A549 (cell line): ENCODE data around the gene FAM227B. TPM values are rescaled to one million over a fixed set of nuclear protein-coding genes. Genes with fewer than 3 reads are reported as not detected.

Source experiments
- ATAC-seq, 2 experiments: fragments of 200-7000 bp in 1 of 2; fragments of >200 bp in 1 of 2; cut with Nextera tagmentation in 1 of 2; cut with Tn5 transposase in 1 of 2; 3 replicates each; pipeline versions ENCODE4 v1.8.0 to v1.9.1; 2018 to 2020; ENCODE audit warnings: mild to moderate bottlenecking in 1 of 2, moderate library complexity in 1 of 2
- CTCF ChIA-PET: fragments of 300-600 bp; sonication (Branson Sonifier 250); formaldehyde crosslinking; extraction: SDS; loops from one replicate; lab custom pipeline; 2021; ENCODE audit warnings: antibody characterized with exemption, inconsistent platforms; lab: Yijun Ruan, JAX
- POLR2A ChIA-PET: fragments of 350-600 bp; formaldehyde crosslinking; extraction: SDS; loops from one replicate; lab custom pipeline; 2021; ENCODE audit warnings: antibody characterized with exemption, inconsistent platforms; lab: Yijun Ruan, JAX
- DNase-seq, 2 experiments: peaks; one replicate each; pipeline versions ENCODE4 v3.0.0 to v3.0.0-alpha.2; 2011 to 2016; ENCODE audit warnings: low read depth in 1 of 2, low spot score in 1 of 2
- FAIRE-seq: peaks from 2 replicates; lab custom pipeline; 2011; peaks lifted over from hg19 to GRCh38; lab: Jason Lieb, UNC
- H3K27ac ChIP-seq, 2 experiments: fragments of >200 bp; sonication (Bioruptor Twin); formaldehyde crosslinking; 3 replicates each; pipeline ENCODE4 v1.5.1; 2016 to 2017
- H3K4me1 ChIP-seq: fragments of >200 bp; sonication (Bioruptor Twin); formaldehyde crosslinking; 3 replicates; pipeline ENCODE4 v1.6.1; 2016
- H3K4me2 ChIP-seq: fragments of >200 bp; sonication (Bioruptor Twin); formaldehyde crosslinking; 3 replicates; pipeline ENCODE4 v1.6.1; 2016
- H3K4me3 ChIP-seq: fragments of >200 bp; sonication (Bioruptor Twin); formaldehyde crosslinking; 3 replicates; pipeline ENCODE4 v1.5.1; 2016
- H3K9me3 ChIP-seq: fragments of >200 bp; sonication (Bioruptor Twin); formaldehyde crosslinking; 3 replicates; pipeline ENCODE4 v1.6.1; 2016
- BHLHE40 ChIP-seq: IDR thresholded peaks from 2 replicates; pipeline ENCODE4 v1.6.1; 2012; ENCODE audit warnings: low read depth, low read length, inconsistent platforms
- EHF ChIP-seq: fragments of 250-450 bp; sonication (Bioruptor Pico); IDR thresholded peaks from 2 replicates; pipeline ENCODE4 v1.5.0; 2020; ENCODE audit warnings: mild to moderate bottlenecking
- EHMT2 ChIP-seq: fragments of 200-600 bp; sonication (generic); IDR thresholded peaks from 2 replicates; pipeline ENCODE4 v1.6.1; 2016; ENCODE audit warnings: antibody characterized with exemption, low read depth, mild to moderate bottlenecking, moderate library complexity
- ESRRA ChIP-seq: fragments of 150-350 bp; IDR thresholded peaks from 2 replicates; pipeline ENCODE4 v1.6.1; 2014; ENCODE audit warnings: mild to moderate bottlenecking, low read length, borderline replicate concordance
- FOSL2 ChIP-seq, 2 experiments: fragments of 450-650 bp in 1 of 2; fragments of >200 bp in 1 of 2; sonication (Bioruptor Twin) in 1 of 2; formaldehyde crosslinking; IDR thresholded peaks; 2 replicates each; pipeline versions ENCODE4 v1.5.0 to v1.6.1; 2016 to 2020; ENCODE audit warnings: mild to moderate bottlenecking in 1 of 2, moderate library complexity in 1 of 2
- FOXS1 ChIP-seq: fragments of 250-450 bp; sonication (Bioruptor Pico); IDR thresholded peaks from 2 replicates; pipeline ENCODE4 v1.5.0; 2020; ENCODE audit warnings: mild to moderate bottlenecking, moderate library complexity
- HEYL ChIP-seq: fragments of 250-450 bp; sonication (Bioruptor Pico); IDR thresholded peaks from 2 replicates; pipeline ENCODE4 v1.8.0; 2021; ENCODE audit warnings: mild to moderate bottlenecking, moderate library complexity
- HOXB13 ChIP-seq: fragments of 250-450 bp; sonication (Bioruptor Pico); IDR thresholded peaks from 2 replicates; pipeline ENCODE4 v1.5.0; 2020; ENCODE audit warnings: low read depth, mild to moderate bottlenecking, moderate library complexity
- JUN ChIP-seq, 2 experiments: fragments of >200 bp; sonication (Bioruptor Twin); formaldehyde crosslinking; IDR thresholded peaks; 2 replicates in 1 of 2; 3 replicates in 1 of 2; pipeline ENCODE4 v1.6.1; 2016 to 2017
- JUNB ChIP-seq: fragments of >200 bp; sonication (Bioruptor Twin); formaldehyde crosslinking; IDR thresholded peaks from 2 replicates; pipeline ENCODE4 v1.6.1; 2016
- KDM5A ChIP-seq: fragments of 200-600 bp; sonication (generic); IDR thresholded peaks from 2 replicates; pipeline ENCODE4 v1.6.1; 2016; ENCODE audit warnings: antibody characterized with exemption, mild to moderate bottlenecking
- MAFK ChIP-seq: fragments of 450-650 bp; IDR thresholded peaks from 2 replicates; pipeline ENCODE4 v1.6.1; 2014; ENCODE audit not compliant: partially characterized antibody
- MAZ ChIP-seq: fragments of 150-350 bp; IDR thresholded peaks from 2 replicates; pipeline ENCODE4 v1.6.1; 2014; ENCODE audit warnings: antibody characterized with exemption, low read depth, low read length, borderline replicate concordance
- NFE2L2 ChIP-seq: fragments of 150-350 bp; conservative IDR thresholded peaks from 2 replicates; pipeline ENCODE4 v1.6.1; 2014; ENCODE audit warnings: low read length
- PHF8 ChIP-seq: fragments of 200-600 bp; sonication (generic); IDR thresholded peaks from 2 replicates; pipeline ENCODE4 v1.6.1; 2016; ENCODE audit warnings: low read depth, mild to moderate bottlenecking, antibody characterized with exemption, moderate library complexity, borderline replicate concordance
- POLR2A ChIP-seq: IDR thresholded peaks from 2 replicates; pipeline ENCODE4 v1.6.1; 2012; ENCODE audit warnings: mild to moderate bottlenecking, low read length
- POLR2AphosphoS2 ChIP-seq: conservative IDR thresholded peaks from 2 replicates; pipeline ENCODE4 v1.6.1; 2012; ENCODE audit warnings: low read length, improper control_type of control experiment, inconsistent platforms
- RAD21 ChIP-seq, 2 experiments: fragments of >200 bp in 1 of 2; sonication (Bioruptor Twin) in 1 of 2; formaldehyde crosslinking in 1 of 2; IDR thresholded peaks in 1 of 2; conservative IDR thresholded peaks in 1 of 2; 2 replicates in 1 of 2; 3 replicates in 1 of 2; pipeline ENCODE4 v1.6.1; 2012 to 2018; ENCODE audit warnings: inconsistent platforms in 1 of 2
- RCOR1 ChIP-seq: fragments of 150-350 bp; IDR thresholded peaks from 2 replicates; pipeline ENCODE4 v1.6.1; 2014; ENCODE audit warnings: antibody characterized with exemption, low read length, low read depth
- SMC3 ChIP-seq: fragments of >200 bp; sonication (Bioruptor Twin); formaldehyde crosslinking; IDR thresholded peaks from 3 replicates; pipeline ENCODE4 v1.6.1; 2018; ENCODE audit warnings: inconsistent platforms
- ZC3H11A ChIP-seq: fragments of 450-650 bp; IDR thresholded peaks from 2 replicates; pipeline ENCODE4 v1.6.1; 2014; ENCODE audit warnings: antibody characterized with exemption, mild to moderate bottlenecking
- ZFP36 ChIP-seq: fragments of 450-650 bp; IDR thresholded peaks from 2 replicates; pipeline ENCODE4 v1.6.1; 2014; ENCODE audit warnings: borderline replicate concordance; ENCODE audit not compliant: partially characterized antibody
- WGBS: methylation state at CpG from one replicate; pipeline ENCODE4 v1.1.6; 2017; ENCODE audit errors: missing lambda C conversion rate; 5-methylcytosine and 5-hydroxymethylcytosine counted together
- polyA minus RNA-seq: library from RNA; depleted of rRNA, polyadenylated mRNA; stranded (reverse); fragments of >200 nt; gene quantifications from 2 replicates; pipeline ENCODE4 v1.2.3, GENCODE V29; 2011; rRNA and poly(A)+ RNA removed
- polyA plus RNA-seq, 4 experiments: library from polyadenylated mRNA; depleted of rRNA in 3 of 4; stranded (reverse); fragments of >200 nt; fragmentation: RNase III in 1 of 4; extraction: RNeasy Plus Mini Kit Qiagen cat#74134 plus additional on column Dnase treatment in 1 of 4; gene quantifications; 2 replicates in 3 of 4; 3 replicates in 1 of 4; pipeline ENCODE4 v1.2.3, GENCODE V29; 2011 to 2017
- TF ChIP-seq, protein P1 (sequence below): fragments of >200 bp; sonication (Bioruptor Twin); formaldehyde crosslinking; IDR thresholded peaks from 3 replicates; pipeline ENCODE4 v1.6.1; 2016
- TF ChIP-seq, protein P2 (sequence below): IDR thresholded peaks from 2 replicates; pipeline ENCODE4 v1.6.1; 2012
- TF ChIP-seq, protein P3 (sequence below): fragments of 250-450 bp; sonication (Bioruptor Pico); IDR thresholded peaks from 2 replicates; pipeline ENCODE4 v1.5.0; 2020; ENCODE audit warnings: low read depth, mild to moderate bottlenecking, moderate library complexity
- TF ChIP-seq, protein P4 (sequence below): IDR thresholded peaks from 2 replicates; pipeline ENCODE4 v1.6.1; 2012
- TF ChIP-seq, protein P5 (sequence below): IDR thresholded peaks from 2 replicates; pipeline ENCODE4 v1.6.1; 2012; ENCODE audit warnings: low read depth, borderline replicate concordance
- TF ChIP-seq, protein P6 (sequence below): fragments of >200 bp; sonication (Bioruptor Twin); formaldehyde crosslinking; IDR thresholded peaks from 2 replicates; pipeline ENCODE4 v1.6.1; 2016
- TF ChIP-seq, protein P7 (sequence below): fragments of 200-600 bp; sonication (generic); IDR thresholded peaks from 2 replicates; pipeline ENCODE4 v1.6.1; 2016; ENCODE audit warnings: antibody characterized with exemption, mild to moderate bottlenecking, moderate library complexity

Gene FAM227B, protein sequence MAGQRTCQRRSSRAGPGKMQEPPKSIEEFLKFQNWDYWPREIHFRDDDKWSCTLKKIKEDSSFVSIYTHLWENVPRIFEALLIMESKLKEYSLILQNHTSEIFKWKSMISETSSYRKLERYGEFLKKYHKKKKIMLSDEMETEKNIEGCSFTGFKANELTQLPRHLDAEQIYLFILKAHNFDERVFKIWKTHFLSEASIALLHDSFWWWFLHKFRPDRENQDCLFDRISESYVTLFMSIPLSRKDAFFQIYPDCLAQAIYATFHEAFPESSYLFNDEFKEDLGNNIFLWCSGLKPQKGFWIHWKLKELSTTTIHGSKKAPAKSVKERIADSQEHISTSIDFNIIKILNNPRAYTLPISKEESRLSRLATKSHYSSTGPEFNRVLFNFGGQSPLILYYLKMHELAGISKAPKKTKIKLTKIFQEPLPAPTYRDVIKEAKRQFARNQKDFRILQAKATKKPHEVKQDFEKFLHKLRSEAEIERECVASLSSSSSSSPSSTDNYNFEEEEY
- 2.5 and 3.7 TPM in 2 replicates for polyA plus RNA-seq (2011; rRNA removed)
- polyA plus RNA-seq (2012; cell fraction: cytosol; rRNA removed) = 0.50 and 0.56 TPM in 2 replicates
- polyA plus RNA-seq (2012; cell fraction: nucleus; rRNA removed) = 0.08 and 0.10 TPM in 2 replicates
- 1.9 to 2.7 TPM (median 2.3 TPM) in 3 replicates for polyA plus RNA-seq (2017; fragmentation: RNase III; extraction: RNeasy Plus Mini Kit Qiagen cat#74134 plus additional on column Dnase treatment)
- polyA minus RNA-seq = 1.5 and 2.2 TPM in 2 replicates

DNA sequence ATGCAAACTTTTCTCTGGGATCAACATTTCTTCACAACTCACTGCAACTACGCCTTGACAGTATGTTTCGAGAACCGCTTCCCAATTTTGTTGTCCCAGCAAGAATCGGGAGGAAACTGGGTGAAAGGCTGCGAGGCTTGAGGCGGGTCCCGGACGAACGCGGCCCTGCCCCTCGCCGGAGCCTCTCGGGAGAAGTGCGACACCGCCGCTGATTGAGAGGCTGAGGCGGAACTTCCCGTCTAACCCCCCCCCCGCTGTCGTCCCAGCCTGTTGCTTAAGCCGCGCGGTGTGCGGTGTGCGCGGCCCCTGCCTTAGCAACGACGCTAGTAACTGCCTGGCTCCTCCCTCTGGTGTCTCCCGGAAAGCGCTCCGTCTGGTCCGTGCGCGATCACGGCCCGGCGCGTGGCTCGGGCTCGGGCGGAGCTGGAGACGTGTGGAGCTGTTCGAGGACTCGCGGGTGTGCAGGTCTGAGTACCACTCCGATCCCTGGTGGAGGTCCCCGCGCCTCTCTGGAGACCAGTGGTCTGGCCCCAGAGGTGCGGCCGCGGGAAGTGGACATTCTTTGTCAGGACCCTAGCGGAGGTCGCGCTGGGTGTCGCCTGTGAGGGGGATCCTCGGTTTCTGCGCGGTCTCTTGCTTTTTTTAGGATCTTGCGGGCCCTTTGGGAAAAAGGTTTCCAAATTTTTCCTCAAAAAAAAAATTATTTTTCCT lies at the start of gene FAM227B, which contains the start of gene DTWD1:
Gene FAM227B (minus strand): TSS at position 161 of the 711 bp plus-strand sequence. CDS start 5,647 bp downstream, outside the sequence.
Gene DTWD1 (plus strand): TSS at position 391 of the 711 bp plus-strand sequence. CDS start 4,120 bp downstream, outside the sequence.
- no peak for FAIRE-seq
- TF ChIP-seq, protein P1, sequence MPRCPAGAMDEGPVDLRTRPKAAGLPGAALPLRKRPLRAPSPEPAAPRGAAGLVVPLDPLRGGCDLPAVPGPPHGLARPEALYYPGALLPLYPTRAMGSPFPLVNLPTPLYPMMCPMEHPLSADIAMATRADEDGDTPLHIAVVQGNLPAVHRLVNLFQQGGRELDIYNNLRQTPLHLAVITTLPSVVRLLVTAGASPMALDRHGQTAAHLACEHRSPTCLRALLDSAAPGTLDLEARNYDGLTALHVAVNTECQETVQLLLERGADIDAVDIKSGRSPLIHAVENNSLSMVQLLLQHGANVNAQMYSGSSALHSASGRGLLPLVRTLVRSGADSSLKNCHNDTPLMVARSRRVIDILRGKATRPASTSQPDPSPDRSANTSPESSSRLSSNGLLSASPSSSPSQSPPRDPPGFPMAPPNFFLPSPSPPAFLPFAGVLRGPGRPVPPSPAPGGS = no peak
- no peak for TF ChIP-seq FOXS1
- no peak for TF ChIP-seq MAZ
- TF ChIP-seq EHF (CRISPR knock-in tag) = no peak
- TF ChIP-seq POLR2AphosphoS2 = no peak
- TF ChIP-seq RAD21 (conservative IDR thresholded peaks at IDR 0.05 in 1 of 2, IDR thresholded peaks at IDR 0.05 in 1 of 2) = peak in 1 of 2 experiments; percentile 44; a peak in 1 of 5 replicates
- TF ChIP-seq, protein P2, sequence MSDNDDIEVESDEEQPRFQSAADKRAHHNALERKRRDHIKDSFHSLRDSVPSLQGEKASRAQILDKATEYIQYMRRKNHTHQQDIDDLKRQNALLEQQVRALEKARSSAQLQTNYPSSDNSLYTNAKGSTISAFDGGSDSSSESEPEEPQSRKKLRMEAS = peak; percentile 98
- no peak for TF ChIP-seq JUNB
- no peak for TF ChIP-seq RCOR1
- no peak for TF ChIP-seq ZC3H11A
- peak; percentile 48 for TF ChIP-seq KDM5A
- TF ChIP-seq, protein P3, sequence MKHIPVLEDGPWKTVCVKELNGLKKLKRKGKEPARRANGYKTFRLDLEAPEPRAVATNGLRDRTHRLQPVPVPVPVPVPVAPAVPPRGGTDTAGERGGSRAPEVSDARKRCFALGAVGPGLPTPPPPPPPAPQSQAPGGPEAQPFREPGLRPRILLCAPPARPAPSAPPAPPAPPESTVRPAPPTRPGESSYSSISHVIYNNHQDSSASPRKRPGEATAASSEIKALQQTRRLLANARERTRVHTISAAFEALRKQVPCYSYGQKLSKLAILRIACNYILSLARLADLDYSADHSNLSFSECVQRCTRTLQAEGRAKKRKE = no peak
- TF ChIP-seq NFE2L2 = no peak
- peak; percentile 50 for TF ChIP-seq MAFK
- no peak for TF ChIP-seq BHLHE40
- TF ChIP-seq ESRRA = no peak
- no peak for TF ChIP-seq HEYL
- no peak for TF ChIP-seq FOSL2 (IDR thresholded peaks at IDR 0.05)
- TF ChIP-seq FOSL2 (CRISPR knock-in tag; IDR thresholded peaks at IDR 0.05) = peak; percentile 39; the same call in 1 of the 2 replicates
- TF ChIP-seq, protein P4, sequence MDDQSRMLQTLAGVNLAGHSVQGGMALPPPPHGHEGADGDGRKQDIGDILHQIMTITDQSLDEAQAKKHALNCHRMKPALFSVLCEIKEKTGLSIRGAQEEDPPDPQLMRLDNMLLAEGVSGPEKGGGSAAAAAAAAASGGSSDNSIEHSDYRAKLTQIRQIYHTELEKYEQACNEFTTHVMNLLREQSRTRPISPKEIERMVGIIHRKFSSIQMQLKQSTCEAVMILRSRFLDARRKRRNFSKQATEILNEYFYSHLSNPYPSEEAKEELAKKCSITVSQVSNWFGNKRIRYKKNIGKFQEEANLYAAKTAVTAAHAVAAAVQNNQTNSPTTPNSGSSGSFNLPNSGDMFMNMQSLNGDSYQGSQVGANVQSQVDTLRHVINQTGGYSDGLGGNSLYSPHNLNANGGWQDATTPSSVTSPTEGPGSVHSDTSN = 0 out of 2 replicates have a peak, but pooled peaks have one; percentile 23
- TF ChIP-seq, protein P5, sequence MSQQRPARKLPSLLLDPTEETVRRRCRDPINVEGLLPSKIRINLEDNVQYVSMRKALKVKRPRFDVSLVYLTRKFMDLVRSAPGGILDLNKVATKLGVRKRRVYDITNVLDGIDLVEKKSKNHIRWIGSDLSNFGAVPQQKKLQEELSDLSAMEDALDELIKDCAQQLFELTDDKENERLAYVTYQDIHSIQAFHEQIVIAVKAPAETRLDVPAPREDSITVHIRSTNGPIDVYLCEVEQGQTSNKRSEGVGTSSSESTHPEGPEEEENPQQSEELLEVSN = peak; percentile 93
- TF ChIP-seq HOXB13 = no peak
- peak; percentile 22 to 82; a peak in 3 of 5 replicates for TF ChIP-seq JUN (IDR thresholded peaks at IDR 0.05)
- no peak for TF ChIP-seq ZFP36
- peak; percentile 25; the same call in 2 of the 3 replicates for TF ChIP-seq SMC3
- no peak for TF ChIP-seq EHMT2
- TF ChIP-seq PHF8 = peak; percentile 75; the same call in 1 of the 2 replicates
- TF ChIP-seq, protein P6, sequence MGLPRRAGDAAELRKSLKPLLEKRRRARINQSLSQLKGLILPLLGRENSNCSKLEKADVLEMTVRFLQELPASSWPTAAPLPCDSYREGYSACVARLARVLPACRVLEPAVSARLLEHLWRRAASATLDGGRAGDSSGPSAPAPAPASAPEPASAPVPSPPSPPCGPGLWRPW = no peak
- peak; percentile 89 for TF ChIP-seq POLR2A
- TF ChIP-seq, protein P7, sequence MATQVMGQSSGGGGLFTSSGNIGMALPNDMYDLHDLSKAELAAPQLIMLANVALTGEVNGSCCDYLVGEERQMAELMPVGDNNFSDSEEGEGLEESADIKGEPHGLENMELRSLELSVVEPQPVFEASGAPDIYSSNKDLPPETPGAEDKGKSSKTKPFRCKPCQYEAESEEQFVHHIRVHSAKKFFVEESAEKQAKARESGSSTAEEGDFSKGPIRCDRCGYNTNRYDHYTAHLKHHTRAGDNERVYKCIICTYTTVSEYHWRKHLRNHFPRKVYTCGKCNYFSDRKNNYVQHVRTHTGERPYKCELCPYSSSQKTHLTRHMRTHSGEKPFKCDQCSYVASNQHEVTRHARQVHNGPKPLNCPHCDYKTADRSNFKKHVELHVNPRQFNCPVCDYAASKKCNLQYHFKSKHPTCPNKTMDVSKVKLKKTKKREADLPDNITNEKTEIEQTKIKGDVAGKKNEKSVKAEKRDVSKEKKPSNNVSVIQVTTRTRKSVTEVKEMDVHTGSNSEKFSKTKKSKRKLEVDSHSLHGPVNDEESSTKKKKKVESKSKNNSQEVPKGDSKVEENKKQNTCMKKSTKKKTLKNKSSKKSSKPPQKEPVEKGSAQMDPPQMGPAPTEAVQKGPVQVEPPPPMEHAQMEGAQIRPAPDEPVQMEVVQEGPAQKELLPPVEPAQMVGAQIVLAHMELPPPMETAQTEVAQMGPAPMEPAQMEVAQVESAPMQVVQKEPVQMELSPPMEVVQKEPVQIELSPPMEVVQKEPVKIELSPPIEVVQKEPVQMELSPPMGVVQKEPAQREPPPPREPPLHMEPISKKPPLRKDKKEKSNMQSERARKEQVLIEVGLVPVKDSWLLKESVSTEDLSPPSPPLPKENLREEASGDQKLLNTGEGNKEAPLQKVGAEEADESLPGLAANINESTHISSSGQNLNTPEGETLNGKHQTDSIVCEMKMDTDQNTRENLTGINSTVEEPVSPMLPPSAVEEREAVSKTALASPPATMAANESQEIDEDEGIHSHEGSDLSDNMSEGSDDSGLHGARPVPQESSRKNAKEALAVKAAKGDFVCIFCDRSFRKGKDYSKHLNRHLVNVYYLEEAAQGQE = peak; percentile 45; the same call in 1 of the 2 replicates

More for the DNA sequence above, at the start of gene FAM227B, which contains the start of gene DTWD1:
- Histone ChIP-seq H3K27ac (peak within 1 kb of the TSS; percentile 92 to 98), H3K4me3 (peak within 1 kb of the TSS; percentile 76), H3K4me1 (peaks cover 10% of the 10 kb centered on the region; the same call in 2 of the 3 replicates), H3K9me3 (peaks cover 8% of the 10 kb centered on the region), H3K4me2 (peak within 1 kb of the TSS; percentile 98)
- ChIA-PET CTCF (interaction anchor here (0.9 kb wide), 1 partner anchor 9 kb away, joined by 3 read pairs; no protein-coding TSS in a partner anchor), POLR2A (interaction anchor here (0.7 kb wide), 2 partner anchors 611 to 963 kb away, joined by 3 read pairs; no protein-coding TSS in a partner anchor)
- peak; percentile 99 to 100 for ATAC-seq
- peak; percentile 62 to 96 for DNase-seq
- WGBS = under 1% methylated on average over 15 of the region's 59 CpGs
